AG04449 (cell line): ENCODE measurements around the gene GABRR2.

ENCODE experiments used
- CTCF ChIA-PET: fragments of 350-600 bp; formaldehyde crosslinking; extraction: SDS; loops from one replicate; lab custom pipeline; 2021; ENCODE audit warnings: antibody characterized with exemption; lab: Yijun Ruan, JAX
- POLR2A ChIA-PET: fragments of 400-600, 350-600 bp; formaldehyde crosslinking; extraction: SDS; loops from one replicate; lab custom pipeline; 2020; ENCODE audit warnings: antibody characterized with exemption, inconsistent platforms; lab: Yijun Ruan, JAX
- DNase-seq: peaks from one replicate; pipeline ENCODE4 v3.0.0-alpha.2; 2010; ENCODE audit warnings: low read depth, low spot score
- H3K4me3 ChIP-seq: 2 replicates; pipeline ENCODE4 v1.5.1; 2011; ENCODE audit warnings: low read depth, mild to moderate bottlenecking, control low read depth, low read length
- CTCF ChIP-seq: IDR thresholded peaks from one replicate; pipeline ENCODE4 v1.5.1; 2011; ENCODE audit warnings: mild to moderate bottlenecking, moderate library complexity, low read length, control low read depth, inconsistent platforms; ENCODE audit not compliant: insufficient read depth; ENCODE audit errors: missing control alignments

The GABRR2 gene

GRCh38 chr6:89270951-89271721 is 44.0 kb downstream of the GABRR2 start:
- ChIA-PET CTCF (interaction anchor here (0.8 kb wide), 1 partner anchor 28 kb away, joined by 3 read pairs; no protein-coding TSS in a partner anchor), POLR2A (no interaction called here)
- no peak overlapping the region for H3K4me3 ChIP-seq
- DNase-seq: no peak
- no peak for TF ChIP-seq CTCF

- H3K4me3 ChIP-seq: no peak overlapping the region
- no peak for DNase-seq
- POLR2A ChIA-PET: no interaction called here
- TF ChIP-seq CTCF: no peak
- CTCF ChIA-PET: interaction anchor here (0.8 kb wide), 1 partner anchor 26 kb away, joined by 3 read pairs; no protein-coding TSS in a partner anchor
These were observed 45.1 kb downstream of the GABRR2 start for GRCh38 chr6:89269981-89270380.

- TF ChIP-seq CTCF: no peak
- POLR2A ChIA-PET: no interaction called here
- DNase-seq: no peak
- H3K4me3 ChIP-seq: no peak overlapping the region
- CTCF ChIA-PET: no interaction called here
These were observed 45.8 kb downstream of the GABRR2 start for GRCh38 chr6:89269252-89269651.

- H3K4me3 ChIP-seq: no peak overlapping the region
- POLR2A ChIA-PET: no interaction called here
- CTCF ChIA-PET: no interaction called here
- DNase-seq: no peak
- TF ChIP-seq CTCF: no peak
These were observed 46.3 kb downstream of the GABRR2 start for GRCh38 chr6:89268776-89269175.

- CTCF ChIA-PET: interaction anchor here (1.2 kb wide), 1 partner anchor 285 kb away, joined by 4 read pairs; no protein-coding TSS in a partner anchor
- POLR2A ChIA-PET: no interaction called here
- H3K4me3 ChIP-seq: no peak overlapping the region
- DNase-seq: no peak
- no peak for TF ChIP-seq CTCF
These were observed 47.2 kb downstream of the GABRR2 start for GRCh38 chr6:89267918-89268317.

- ChIA-PET CTCF (no interaction called here), POLR2A (no interaction called here)
- no peak for TF ChIP-seq CTCF
- no peak for DNase-seq
- no peak overlapping the region for H3K4me3 ChIP-seq
These were observed 50.8 kb downstream of the GABRR2 start for GRCh38 chr6:89264296-89264695.
